K562 (cell line): Measurements from ENCODE around the gene ZNF672. TPM values are rescaled to one million over a fixed set of nuclear protein-coding genes. Genes with fewer than 3 reads are reported as not detected.

Source experiments
- ILK ChIP-seq: fragments of 450-650 bp; IDR thresholded peaks from 2 replicates; pipeline ENCODE4 v1.6.1; 2016; ENCODE audit warnings: missing genetic modification characterization, low read depth, mild to moderate bottlenecking, missing compliant biosample characterization, moderate library complexity, borderline replicate concordance
- KLF13 ChIP-seq: fragments of 450-650 bp; IDR thresholded peaks from 2 replicates; pipeline ENCODE4 v1.6.1; 2016; ENCODE audit warnings: missing genetic modification characterization, low read depth, mild to moderate bottlenecking, missing compliant biosample characterization, moderate library complexity, borderline replicate concordance
- NBN ChIP-seq: fragments of 450-650 bp; IDR thresholded peaks from 2 replicates; pipeline ENCODE4 v1.6.1; 2016; ENCODE audit warnings: low read depth, mild to moderate bottlenecking
- PPARD ChIP-seq: fragments of 250-450 bp; sonication (Bioruptor Pico); IDR thresholded peaks from 2 replicates; pipeline ENCODE4 v1.8.0; 2022; ENCODE audit warnings: inconsistent platforms, mild to moderate bottlenecking, moderate library complexity
- THRAP3 ChIP-seq: fragments of 450-650 bp; IDR thresholded peaks from 2 replicates; pipeline ENCODE4 v1.6.1; 2016; ENCODE audit warnings: mild to moderate bottlenecking, inconsistent platforms, borderline replicate concordance
- ZNF134 ChIP-seq: fragments of 250-450 bp; sonication (Bioruptor Pico); conservative IDR thresholded peaks from 2 replicates; pipeline ENCODE4 v1.4.0; 2020
- ZNF23 ChIP-seq: fragments of 250-450 bp; sonication (Bioruptor Pico); IDR thresholded peaks from 2 replicates; pipeline ENCODE4 v1.4.0; 2020; ENCODE audit warnings: mild to moderate bottlenecking
- ZNF41 ChIP-seq: fragments of 250-450 bp; sonication (Bioruptor Pico); conservative IDR thresholded peaks from 2 replicates; pipeline ENCODE4 v1.4.0; 2020; ENCODE audit warnings: mild to moderate bottlenecking
- polyA plus RNA-seq, 8 experiments: library from polyadenylated mRNA; depleted of rRNA in 4 of 8; stranded (reverse) in 5 of 8; unstranded in 3 of 8; fragments of >200 nt; fragmentation: Nextera tagmentation in 2 of 8; fragmentation: Illumina TruSeq in 1 of 8; extraction: Ambion mirVana in 2 of 8; extraction: Trizol in 1 of 8; gene quantifications; 2 replicates each; pipeline versions ENCODE4 v1.2.1 to v1.2.3, GENCODE V29; 2011 to 2014; ENCODE audit warnings: inconsistent platforms in 1 of 8, missing spikeins in 1 of 8
- total RNA-seq, 7 experiments: library from RNA; depleted of rRNA in 6 of 7; stranded (reverse); fragments of >200 nt in 6 of 7; fragmentation: Illumina TruSeq in 2 of 7; extraction: Trizol in 2 of 7; gene quantifications; 2 replicates each; pipeline versions ENCODE4 v1.2.1 to v1.2.3, GENCODE V29; 2011 to 2021; ENCODE audit warnings: low replicate concordance in 1 of 7
- TF ChIP-seq, protein P1 (sequence below): fragments of 450-650 bp; formaldehyde crosslinking; IDR thresholded peaks from 2 replicates; pipeline ENCODE4 v1.4.0; 2020; ENCODE audit warnings: mild to moderate bottlenecking, moderate library complexity
- TF ChIP-seq, protein P2 (sequence below): fragments of 450-650 bp; IDR thresholded peaks from 2 replicates; pipeline ENCODE4 v1.6.1; 2016; ENCODE audit warnings: mild to moderate bottlenecking

The ZNF672 gene
- total and polyA plus RNA-seq, 9 of the 15 experiments (the other 6 are each of a cell fraction or from before 2014, with no cell fraction given): 1.9 to 57.9 (median 24.1) TPM

DNA sequence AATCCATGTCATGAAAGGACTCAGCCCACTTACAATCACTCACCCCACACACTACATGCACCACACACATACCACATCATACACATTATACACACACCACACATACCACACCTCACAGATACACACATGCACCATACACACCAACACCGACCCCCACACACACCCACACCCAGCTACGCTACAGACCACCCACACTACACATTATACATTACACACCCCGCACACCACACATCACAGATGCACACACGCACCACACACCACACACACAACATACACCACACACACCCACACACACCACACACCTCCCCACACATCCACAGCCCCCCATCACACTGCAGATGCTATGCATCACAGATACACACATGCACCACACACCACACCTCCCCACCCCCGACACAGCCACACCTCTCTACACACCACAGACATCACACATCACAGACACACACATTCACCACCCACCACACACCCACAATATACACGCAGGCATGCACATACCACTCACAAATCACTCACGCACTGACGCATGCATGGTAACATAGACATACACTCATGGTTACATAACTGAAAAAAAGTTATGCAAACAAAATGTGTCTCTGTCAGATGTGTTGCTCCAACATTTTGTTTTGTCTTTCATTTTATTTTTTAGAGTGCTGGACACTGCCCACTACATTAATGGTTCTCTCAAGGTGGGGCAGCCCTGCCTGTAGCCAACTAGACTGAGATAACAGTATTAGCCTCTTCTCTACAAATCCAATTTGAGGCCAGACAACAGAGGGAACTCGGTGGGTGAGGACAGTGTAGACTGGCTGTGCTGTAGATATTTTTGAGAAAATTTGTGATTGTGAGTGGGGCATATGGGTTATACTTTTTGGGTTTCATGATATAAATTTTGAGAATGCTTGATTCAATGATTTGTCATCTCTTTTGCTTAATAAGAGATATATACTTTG lies 52.8 kb downstream of the ZNF672 start (continued):
- TF ChIP-seq, protein P1, sequence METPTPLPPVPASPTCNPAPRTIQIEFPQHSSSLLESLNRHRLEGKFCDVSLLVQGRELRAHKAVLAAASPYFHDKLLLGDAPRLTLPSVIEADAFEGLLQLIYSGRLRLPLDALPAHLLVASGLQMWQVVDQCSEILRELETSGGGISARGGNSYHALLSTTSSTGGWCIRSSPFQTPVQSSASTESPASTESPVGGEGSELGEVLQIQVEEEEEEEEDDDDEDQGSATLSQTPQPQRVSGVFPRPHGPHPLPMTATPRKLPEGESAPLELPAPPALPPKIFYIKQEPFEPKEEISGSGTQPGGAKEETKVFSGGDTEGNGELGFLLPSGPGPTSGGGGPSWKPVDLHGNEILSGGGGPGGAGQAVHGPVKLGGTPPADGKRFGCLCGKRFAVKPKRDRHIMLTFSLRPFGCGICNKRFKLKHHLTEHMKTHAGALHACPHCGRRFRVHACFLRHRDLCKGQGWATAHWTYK: 0 out of 2 replicates have a peak, but pooled peaks have one; percentile 28
- no peak for TF ChIP-seq ZNF134 (CRISPR knock-in tag)
- no peak for TF ChIP-seq PPARD (CRISPR knock-in tag)
- TF ChIP-seq ZNF23 (CRISPR knock-in tag): no peak
- no peak for TF ChIP-seq KLF13 (tag)
- peak; percentile 17; the same call in 1 of the 2 replicates for TF ChIP-seq NBN
- peak; percentile 87 for TF ChIP-seq THRAP3
- TF ChIP-seq, protein P2, sequence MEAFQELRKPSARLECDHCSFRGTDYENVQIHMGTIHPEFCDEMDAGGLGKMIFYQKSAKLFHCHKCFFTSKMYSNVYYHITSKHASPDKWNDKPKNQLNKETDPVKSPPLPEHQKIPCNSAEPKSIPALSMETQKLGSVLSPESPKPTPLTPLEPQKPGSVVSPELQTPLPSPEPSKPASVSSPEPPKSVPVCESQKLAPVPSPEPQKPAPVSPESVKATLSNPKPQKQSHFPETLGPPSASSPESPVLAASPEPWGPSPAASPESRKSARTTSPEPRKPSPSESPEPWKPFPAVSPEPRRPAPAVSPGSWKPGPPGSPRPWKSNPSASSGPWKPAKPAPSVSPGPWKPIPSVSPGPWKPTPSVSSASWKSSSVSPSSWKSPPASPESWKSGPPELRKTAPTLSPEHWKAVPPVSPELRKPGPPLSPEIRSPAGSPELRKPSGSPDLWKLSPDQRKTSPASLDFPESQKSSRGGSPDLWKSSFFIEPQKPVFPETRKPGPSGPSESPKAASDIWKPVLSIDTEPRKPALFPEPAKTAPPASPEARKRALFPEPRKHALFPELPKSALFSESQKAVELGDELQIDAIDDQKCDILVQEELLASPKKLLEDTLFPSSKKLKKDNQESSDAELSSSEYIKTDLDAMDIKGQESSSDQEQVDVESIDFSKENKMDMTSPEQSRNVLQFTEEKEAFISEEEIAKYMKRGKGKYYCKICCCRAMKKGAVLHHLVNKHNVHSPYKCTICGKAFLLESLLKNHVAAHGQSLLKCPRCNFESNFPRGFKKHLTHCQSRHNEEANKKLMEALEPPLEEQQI: no peak
- TF ChIP-seq ILK: no peak
- TF ChIP-seq ZNF41: no peak
